Measurements from ENCODE around the gene SMPD1. TPM values are rescaled to one million over a fixed set of nuclear protein-coding genes. Genes with fewer than 3 reads are reported as not detected.

SMPD1 gene
- total and polyA plus RNA-seq, 9 of the 15 experiments (the other 6 are each of a cell fraction or from before 2014, with no cell fraction given), result 0.90 to 9.9 (median 5.2) TPM

DNA sequence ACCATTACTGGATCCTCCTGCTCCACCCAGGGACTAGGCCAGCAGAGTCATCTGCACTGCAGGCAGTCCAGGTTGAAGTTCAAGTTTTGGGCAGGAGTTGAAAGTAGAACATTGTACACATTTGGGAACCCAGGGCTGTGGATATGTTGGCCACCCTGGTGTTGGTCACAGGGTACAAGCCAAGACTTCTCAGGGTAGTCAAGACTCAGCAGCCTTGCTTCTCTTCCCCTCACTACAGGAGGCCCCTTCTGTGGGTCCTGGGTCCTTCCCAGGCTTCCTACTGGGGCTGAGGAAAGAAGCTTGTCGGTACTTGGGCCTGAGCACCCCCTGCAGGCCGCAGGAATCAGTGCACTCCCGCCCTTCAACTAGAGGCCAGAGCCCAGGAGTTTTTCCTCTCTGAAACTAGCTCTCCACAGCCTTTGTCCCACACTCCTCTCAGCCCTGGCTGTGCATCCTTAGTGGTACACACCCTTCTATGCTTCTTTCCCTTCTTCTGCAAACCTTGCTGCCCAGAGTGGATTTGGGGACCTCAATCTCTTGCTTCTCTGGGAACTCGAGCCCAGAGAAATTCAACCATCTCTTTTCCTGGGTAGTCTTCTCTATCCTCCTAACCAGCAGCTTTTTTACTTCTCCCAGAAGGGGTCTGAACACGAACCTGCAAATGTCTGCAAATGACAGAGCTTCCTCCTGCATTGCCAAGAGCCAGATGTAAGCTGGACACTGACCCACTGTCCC is 53.2 kb downstream of the SMPD1 start (continued):
- TF ChIP-seq, protein P1, sequence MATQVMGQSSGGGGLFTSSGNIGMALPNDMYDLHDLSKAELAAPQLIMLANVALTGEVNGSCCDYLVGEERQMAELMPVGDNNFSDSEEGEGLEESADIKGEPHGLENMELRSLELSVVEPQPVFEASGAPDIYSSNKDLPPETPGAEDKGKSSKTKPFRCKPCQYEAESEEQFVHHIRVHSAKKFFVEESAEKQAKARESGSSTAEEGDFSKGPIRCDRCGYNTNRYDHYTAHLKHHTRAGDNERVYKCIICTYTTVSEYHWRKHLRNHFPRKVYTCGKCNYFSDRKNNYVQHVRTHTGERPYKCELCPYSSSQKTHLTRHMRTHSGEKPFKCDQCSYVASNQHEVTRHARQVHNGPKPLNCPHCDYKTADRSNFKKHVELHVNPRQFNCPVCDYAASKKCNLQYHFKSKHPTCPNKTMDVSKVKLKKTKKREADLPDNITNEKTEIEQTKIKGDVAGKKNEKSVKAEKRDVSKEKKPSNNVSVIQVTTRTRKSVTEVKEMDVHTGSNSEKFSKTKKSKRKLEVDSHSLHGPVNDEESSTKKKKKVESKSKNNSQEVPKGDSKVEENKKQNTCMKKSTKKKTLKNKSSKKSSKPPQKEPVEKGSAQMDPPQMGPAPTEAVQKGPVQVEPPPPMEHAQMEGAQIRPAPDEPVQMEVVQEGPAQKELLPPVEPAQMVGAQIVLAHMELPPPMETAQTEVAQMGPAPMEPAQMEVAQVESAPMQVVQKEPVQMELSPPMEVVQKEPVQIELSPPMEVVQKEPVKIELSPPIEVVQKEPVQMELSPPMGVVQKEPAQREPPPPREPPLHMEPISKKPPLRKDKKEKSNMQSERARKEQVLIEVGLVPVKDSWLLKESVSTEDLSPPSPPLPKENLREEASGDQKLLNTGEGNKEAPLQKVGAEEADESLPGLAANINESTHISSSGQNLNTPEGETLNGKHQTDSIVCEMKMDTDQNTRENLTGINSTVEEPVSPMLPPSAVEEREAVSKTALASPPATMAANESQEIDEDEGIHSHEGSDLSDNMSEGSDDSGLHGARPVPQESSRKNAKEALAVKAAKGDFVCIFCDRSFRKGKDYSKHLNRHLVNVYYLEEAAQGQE (IDR thresholded peaks at IDR 0.05; ENCODE audit: borderline replicate concordance), result peak; percentile 69
- TF ChIP-seq, protein P1 (CRISPR knock-in tag; IDR thresholded peaks at IDR 0.05; ENCODE audit: low read depth), result no peak
- TF ChIP-seq EP400 (IDR thresholded peaks at IDR 0.05) (no peak), KLF16 (IDR thresholded peaks at IDR 0.05) (0 out of 2 replicates have a peak, but pooled peaks have one; percentile 29), LEF1 (IDR thresholded peaks at IDR 0.05) (no peak)

Other genes starting within 250 kb of the SMPD1 start
Only the 7 nearest of the 17 such genes appear.
- not detected in 2 replicates for gene CAVIN3, start 70.0 kb upstream of the SMPD1 start, total RNA-seq (2014; rRNA removed)
- gene CAVIN3, start 70.0 kb upstream of the SMPD1 start, total RNA-seq (2014; rRNA removed; fragmentation: Illumina TruSeq; extraction: Trizol), result not detected in 2 replicates
- not detected in 2 replicates for gene CAVIN3, start 70.0 kb upstream of the SMPD1 start, total RNA-seq (2015; rRNA removed; fragmentation: Illumina TruSeq; extraction: Trizol)
- 0.13 and 0.20 TPM in 2 replicates for gene CAVIN3, start 70.0 kb upstream of the SMPD1 start, total RNA-seq (2021)
- gene CAVIN3, start 70.0 kb upstream of the SMPD1 start, polyA plus RNA-seq (2011; rRNA removed), result not detected in 2 replicates
- not detected in 2 replicates for gene CAVIN3, start 70.0 kb upstream of the SMPD1 start, polyA plus RNA-seq (2014; fragmentation: Illumina TruSeq; extraction: Trizol)
- not detected for gene CAVIN3, start 70.0 kb upstream of the SMPD1 start, polyA plus RNA-seq (2014; fragmentation: Nextera tagmentation; extraction: Ambion mirVana)
- gene CAVIN3, start 70.0 kb upstream of the SMPD1 start, polyA plus RNA-seq (2014; rRNA removed), result not detected in 2 replicates
- gene APBB1, start 28.6 kb downstream of the SMPD1 start, total RNA-seq (2014; rRNA removed), result 0.73 and 0.98 TPM in 2 replicates
- 0.18 and 0.41 TPM in 2 replicates for gene APBB1, start 28.6 kb downstream of the SMPD1 start, total RNA-seq (2014; rRNA removed; fragmentation: Illumina TruSeq; extraction: Trizol)
- 0.11 and 0.15 TPM in 2 replicates for gene APBB1, start 28.6 kb downstream of the SMPD1 start, total RNA-seq (2015; rRNA removed; fragmentation: Illumina TruSeq; extraction: Trizol)
- gene APBB1, start 28.6 kb downstream of the SMPD1 start, total RNA-seq (2021), result 0.60 and 0.63 TPM in 2 replicates
- gene APBB1, start 28.6 kb downstream of the SMPD1 start, polyA plus RNA-seq (2011; rRNA removed), result 0.20 and 0.40 TPM in 2 replicates
- gene APBB1, start 28.6 kb downstream of the SMPD1 start, polyA plus RNA-seq (2014; fragmentation: Illumina TruSeq; extraction: Trizol), result 0.46 and 0.47 TPM in 2 replicates
- gene APBB1, start 28.6 kb downstream of the SMPD1 start, polyA plus RNA-seq (2014; fragmentation: Nextera tagmentation; extraction: Ambion mirVana), result under 1 TPM; 0.04 to 0.11 TPM
- gene APBB1, start 28.6 kb downstream of the SMPD1 start, polyA plus RNA-seq (2014; rRNA removed), result 0.34 and 0.44 TPM in 2 replicates
- gene HPX, start 50.5 kb downstream of the SMPD1 start, total RNA-seq (2014; rRNA removed), result 0.49 TPM in 1 of 2 replicates, not detected in the other
- 0.16 and 0.29 TPM in 2 replicates for gene HPX, start 50.5 kb downstream of the SMPD1 start, total RNA-seq (2014; rRNA removed; fragmentation: Illumina TruSeq; extraction: Trizol)
- gene HPX, start 50.5 kb downstream of the SMPD1 start, total RNA-seq (2015; rRNA removed; fragmentation: Illumina TruSeq; extraction: Trizol), result 0.14 and 0.15 TPM in 2 replicates
- 1.2 and 1.4 TPM in 2 replicates for gene HPX, start 50.5 kb downstream of the SMPD1 start, total RNA-seq (2021)
- 0.24 and 0.29 TPM in 2 replicates for gene HPX, start 50.5 kb downstream of the SMPD1 start, polyA plus RNA-seq (2011; rRNA removed)
- 0.12 and 0.71 TPM in 2 replicates for gene HPX, start 50.5 kb downstream of the SMPD1 start, polyA plus RNA-seq (2014; fragmentation: Illumina TruSeq; extraction: Trizol)
- gene HPX, start 50.5 kb downstream of the SMPD1 start, polyA plus RNA-seq (2014; fragmentation: Nextera tagmentation; extraction: Ambion mirVana), result under 1 TPM; 0.79 to 0.94 TPM
- 0.57 and 0.69 TPM in 2 replicates for gene HPX, start 50.5 kb downstream of the SMPD1 start, polyA plus RNA-seq (2014; rRNA removed)
- 3.0 and 11.6 TPM in 2 replicates for gene TRIM3, start 83.5 kb downstream of the SMPD1 start, total RNA-seq (2014; rRNA removed)
- 2.7 and 3.8 TPM in 2 replicates for gene TRIM3, start 83.5 kb downstream of the SMPD1 start, total RNA-seq (2014; rRNA removed; fragmentation: Illumina TruSeq; extraction: Trizol)
- gene TRIM3, start 83.5 kb downstream of the SMPD1 start, total RNA-seq (2015; rRNA removed; fragmentation: Illumina TruSeq; extraction: Trizol), result 4.8 and 5.2 TPM in 2 replicates
- gene TRIM3, start 83.5 kb downstream of the SMPD1 start, total RNA-seq (2021), result 6.4 and 6.8 TPM in 2 replicates
- 4.8 and 6.2 TPM in 2 replicates for gene TRIM3, start 83.5 kb downstream of the SMPD1 start, polyA plus RNA-seq (2011; rRNA removed)
- 4.7 and 5.6 TPM in 2 replicates for gene TRIM3, start 83.5 kb downstream of the SMPD1 start, polyA plus RNA-seq (2014; fragmentation: Illumina TruSeq; extraction: Trizol)
- gene TRIM3, start 83.5 kb downstream of the SMPD1 start, polyA plus RNA-seq (2014; fragmentation: Nextera tagmentation; extraction: Ambion mirVana), result under 1 TPM; 0.45 to 0.81 TPM
- gene TRIM3, start 83.5 kb downstream of the SMPD1 start, polyA plus RNA-seq (2014; rRNA removed), result 9.2 and 10.4 TPM in 2 replicates
- 41.0 and 46.7 TPM in 2 replicates for gene ARFIP2, start 90.9 kb downstream of the SMPD1 start, total RNA-seq (2014; rRNA removed)
- 27.8 and 32.0 TPM in 2 replicates for gene ARFIP2, start 90.9 kb downstream of the SMPD1 start, total RNA-seq (2014; rRNA removed; fragmentation: Illumina TruSeq; extraction: Trizol)
- gene ARFIP2, start 90.9 kb downstream of the SMPD1 start, total RNA-seq (2015; rRNA removed; fragmentation: Illumina TruSeq; extraction: Trizol), result 37.6 and 40.8 TPM in 2 replicates
- 42.9 and 46.5 TPM in 2 replicates for gene ARFIP2, start 90.9 kb downstream of the SMPD1 start, total RNA-seq (2021)
- 74.1 and 84.0 TPM in 2 replicates for gene ARFIP2, start 90.9 kb downstream of the SMPD1 start, polyA plus RNA-seq (2011; rRNA removed)
- 48.5 and 49.3 TPM in 2 replicates for gene ARFIP2, start 90.9 kb downstream of the SMPD1 start, polyA plus RNA-seq (2014; fragmentation: Illumina TruSeq; extraction: Trizol)
- 10 to 100 TPM; 11.8 to 14.2 TPM for gene ARFIP2, start 90.9 kb downstream of the SMPD1 start, polyA plus RNA-seq (2014; fragmentation: Nextera tagmentation; extraction: Ambion mirVana)
- gene ARFIP2, start 90.9 kb downstream of the SMPD1 start, polyA plus RNA-seq (2014; rRNA removed), result 60.0 and 61.0 TPM in 2 replicates
- gene TIMM10B, start 91.0 kb downstream of the SMPD1 start, total RNA-seq (2014; rRNA removed), result 43.2 and 48.7 TPM in 2 replicates
- gene TIMM10B, start 91.0 kb downstream of the SMPD1 start, total RNA-seq (2014; rRNA removed; fragmentation: Illumina TruSeq; extraction: Trizol), result 45.7 and 47.5 TPM in 2 replicates
- gene TIMM10B, start 91.0 kb downstream of the SMPD1 start, total RNA-seq (2015; rRNA removed; fragmentation: Illumina TruSeq; extraction: Trizol), result 47.0 and 48.9 TPM in 2 replicates
- gene TIMM10B, start 91.0 kb downstream of the SMPD1 start, total RNA-seq (2021), result 63.0 and 66.0 TPM in 2 replicates
- gene TIMM10B, start 91.0 kb downstream of the SMPD1 start, polyA plus RNA-seq (2011; rRNA removed), result 78.1 and 83.0 TPM in 2 replicates
- gene TIMM10B, start 91.0 kb downstream of the SMPD1 start, polyA plus RNA-seq (2014; fragmentation: Illumina TruSeq; extraction: Trizol), result 48.1 and 57.0 TPM in 2 replicates
- 100 to 1,000 TPM; 158 to 163 TPM for gene TIMM10B, start 91.0 kb downstream of the SMPD1 start, polyA plus RNA-seq (2014; fragmentation: Nextera tagmentation; extraction: Ambion mirVana)
- gene TIMM10B, start 91.0 kb downstream of the SMPD1 start, polyA plus RNA-seq (2014; rRNA removed), result 54.0 and 64.9 TPM in 2 replicates
- gene DNHD1, start 106.8 kb downstream of the SMPD1 start, total RNA-seq (2014; rRNA removed), result 3.0 and 3.8 TPM in 2 replicates
- gene DNHD1, start 106.8 kb downstream of the SMPD1 start, total RNA-seq (2014; rRNA removed; fragmentation: Illumina TruSeq; extraction: Trizol), result 3.6 and 4.1 TPM in 2 replicates
- 3.6 TPM in 2 replicates for gene DNHD1, start 106.8 kb downstream of the SMPD1 start, total RNA-seq (2015; rRNA removed; fragmentation: Illumina TruSeq; extraction: Trizol)
- gene DNHD1, start 106.8 kb downstream of the SMPD1 start, total RNA-seq (2021), result 6.5 and 7.4 TPM in 2 replicates
- 9.7 and 16.7 TPM in 2 replicates for gene DNHD1, start 106.8 kb downstream of the SMPD1 start, polyA plus RNA-seq (2011; rRNA removed)
- gene DNHD1, start 106.8 kb downstream of the SMPD1 start, polyA plus RNA-seq (2014; fragmentation: Illumina TruSeq; extraction: Trizol), result 4.8 TPM in 2 replicates
- gene DNHD1, start 106.8 kb downstream of the SMPD1 start, polyA plus RNA-seq (2014; fragmentation: Nextera tagmentation; extraction: Ambion mirVana), result 1 to 10 TPM in 1 of 2 experiments, under 1 TPM in 1; 0.82 to 2.0 TPM
- 7.1 and 8.4 TPM in 2 replicates for gene DNHD1, start 106.8 kb downstream of the SMPD1 start, polyA plus RNA-seq (2014; rRNA removed)

Data from K562 (cell line).